Right ventricle myocardium inferior (tissue), 1 donor: Measurements from ENCODE around the gene LTB. TPM values are rescaled to one million over a fixed set of nuclear protein-coding genes. Genes with fewer than 3 reads are reported as not detected.
"Not testable (repeated sequence)": the region's sequence is repeated elsewhere in the genome, so short reads cannot be mapped to it uniquely, and the experiment has no call there.

Experiments used
- ATAC-seq: fragments of 200-7000 bp; cut with Tn5 transposase; one replicate; pipeline ENCODE4 v1.9.1; 2020; ENCODE audit warnings: mild to moderate bottlenecking, moderate library complexity
- DNase-seq: peaks from one replicate; pipeline ENCODE4 v3.0.0; 2021; ENCODE audit errors: missing footprints
- intact Hi-C: fragments of 100-400 bp; cut with DNase I; formaldehyde crosslinking; loops from one replicate; pipeline ENCODE4 v1.11.0; 2022
- total RNA-seq: library from RNA; stranded (reverse); fragmentation: NEBNext Ultra II Directional; extraction: Animal tissue kit (Norgen Biotek cat#: 25700); gene quantifications from one replicate; pipeline ENCODE4 v1.2.1, GENCODE V29; 2021
- donor health status: DM: no; HTN: yes; CAD: no; lungs with severe emphysema.

LTB gene
- total RNA-seq, 1 donor from 2014 or later, result 1.6 TPM

DNA sequence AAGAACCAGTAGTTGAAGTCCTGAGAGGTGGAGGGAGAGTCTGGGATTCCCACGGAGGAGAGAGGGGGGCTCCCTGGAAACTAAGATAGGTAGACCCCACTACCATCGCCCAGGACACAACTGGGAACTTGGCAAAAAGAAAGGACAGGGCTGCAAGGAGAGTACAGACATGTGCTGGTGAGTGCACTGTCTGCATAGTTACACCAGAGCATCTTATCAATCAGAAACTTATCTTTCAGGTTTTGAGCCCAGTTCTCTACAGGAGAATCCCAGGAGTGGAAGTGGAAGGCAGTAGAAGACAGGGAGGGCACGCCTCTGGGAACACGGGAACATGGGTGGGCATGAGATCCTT, 22.6 kb downstream of the LTB start:
- intact Hi-C loops, result no loop called here
- ATAC-seq (no peak), DNase-seq (no peak)

DNA sequence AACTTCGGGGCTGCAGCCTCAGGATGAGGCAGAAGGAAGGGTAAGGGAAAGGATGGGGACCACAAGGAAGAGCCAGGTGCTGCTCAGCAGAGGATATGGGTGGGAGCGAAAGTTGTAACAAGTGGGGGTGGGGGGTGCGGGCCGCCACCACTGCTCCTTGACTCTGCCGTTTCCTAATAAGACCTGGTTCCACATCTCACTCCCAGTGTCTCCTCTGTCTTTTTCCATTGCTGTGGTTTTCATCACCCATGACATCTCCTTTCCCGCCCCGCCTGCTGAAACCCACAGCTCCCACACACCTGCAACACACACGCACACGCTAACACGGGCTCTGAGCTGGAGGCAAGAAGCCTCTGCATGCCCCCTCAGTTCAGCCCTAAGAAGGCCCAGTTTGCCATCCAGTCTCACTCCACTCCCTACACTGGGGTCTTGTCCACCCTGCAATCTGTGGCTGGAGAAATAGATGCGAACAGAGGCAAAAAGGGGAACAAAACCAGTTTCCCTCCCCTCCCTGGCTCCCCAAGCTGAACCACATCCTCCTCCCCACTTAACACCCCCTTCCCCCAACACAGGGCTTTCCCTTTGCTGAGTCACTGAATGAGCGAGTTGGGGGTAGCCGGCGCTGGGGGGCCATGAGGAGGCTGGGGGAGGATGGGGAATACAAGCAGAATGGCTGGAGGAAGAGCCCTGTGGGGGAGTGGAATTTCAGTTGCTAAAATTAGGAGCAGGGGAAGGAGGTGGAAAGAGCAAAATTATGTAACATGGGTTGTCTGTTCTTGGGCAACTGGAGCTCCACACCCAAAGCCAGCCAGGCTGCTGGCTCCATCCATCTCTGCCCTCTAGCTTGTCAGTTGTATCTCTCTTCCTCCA, 23.4 kb downstream of the LTB start:
- DNase-seq (no peak), ATAC-seq (peak; percentile 54)
- intact Hi-C loops, result no loop called here

DNA sequence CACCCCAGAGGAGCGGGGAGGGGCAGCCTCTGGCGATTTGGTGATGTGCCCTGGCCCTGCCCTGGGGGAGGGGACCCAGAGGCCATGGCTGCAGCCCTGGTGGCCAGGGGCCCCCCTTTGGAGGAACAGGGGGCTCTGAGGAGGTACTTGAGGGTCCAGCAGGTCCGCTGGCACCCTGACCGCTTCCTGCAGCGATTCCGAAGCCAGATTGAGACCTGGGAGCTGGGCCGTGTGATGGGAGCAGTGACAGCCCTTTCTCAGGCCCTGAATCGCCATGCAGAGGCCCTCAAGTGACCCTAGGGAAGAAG, 24.0 kb downstream of the LTB start:
- ATAC-seq, result no peak
- intact Hi-C loops, result no loop called here
- DNase-seq, result no peak

DNA sequence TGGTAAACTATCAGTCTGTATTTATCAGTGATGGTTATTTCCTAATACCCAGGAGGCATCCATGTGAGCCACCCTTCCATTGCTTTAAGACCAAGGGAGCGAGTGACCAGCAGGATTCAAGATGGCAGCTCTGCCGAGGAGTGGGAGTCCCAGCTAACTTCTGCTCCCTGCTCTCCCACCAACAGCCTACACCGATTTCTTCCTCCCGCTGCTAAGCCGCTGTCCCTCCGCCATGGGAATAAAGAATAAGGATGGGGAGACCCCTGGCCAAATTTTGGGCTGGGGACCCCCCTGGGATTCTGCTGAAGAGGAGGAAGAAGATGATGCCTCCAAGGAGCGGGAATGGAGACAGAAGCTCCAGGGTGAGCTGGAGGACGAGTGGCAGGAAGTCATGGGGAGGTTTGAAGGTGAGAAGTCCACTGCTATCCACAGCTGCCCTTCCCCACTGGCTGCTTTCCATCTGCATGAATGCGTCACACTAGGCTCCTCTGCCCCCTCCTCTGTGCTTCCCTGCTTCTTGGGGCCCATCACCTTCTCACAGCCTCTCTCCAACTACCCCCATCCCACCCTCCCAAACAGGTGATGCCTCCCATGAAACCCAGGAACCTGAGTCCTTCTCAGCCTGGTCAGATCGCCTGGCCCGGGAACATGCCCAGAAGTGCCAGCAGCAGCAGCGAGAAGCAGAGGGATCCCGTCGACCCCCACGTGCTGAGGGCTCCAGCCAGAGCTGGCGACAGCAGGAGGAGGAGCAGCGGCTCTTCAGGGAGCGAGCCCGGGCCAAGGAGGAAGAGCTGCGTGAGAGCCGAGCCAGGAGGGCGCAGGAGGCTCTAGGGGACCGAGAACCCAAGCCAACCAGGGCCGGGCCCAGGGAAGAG, 24.5 kb downstream of the LTB start:
- ATAC-seq (no peak), DNase-seq (no peak)
- intact Hi-C loops, result no loop called here

DNA sequence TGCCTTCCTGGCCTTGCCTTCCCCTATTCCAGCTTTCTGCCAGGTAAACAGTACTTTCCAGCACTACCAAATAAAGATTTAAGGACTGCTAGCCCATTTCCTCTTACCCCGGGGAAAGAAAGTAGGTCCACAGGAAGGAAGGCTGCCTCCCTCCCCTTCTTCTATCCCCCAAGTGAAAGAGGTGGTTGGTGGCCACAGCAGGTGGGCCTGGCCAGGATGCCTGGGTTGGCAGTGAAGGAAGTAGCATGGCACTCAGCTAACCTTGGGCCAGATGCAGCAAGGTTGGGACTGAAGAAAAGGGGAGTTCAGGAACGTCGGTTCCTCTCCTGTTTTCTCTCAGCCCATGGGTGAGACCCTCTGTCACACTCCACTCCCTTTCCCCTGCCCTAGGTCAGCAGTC, 25.9 kb downstream of the LTB start:
- ATAC-seq, result no peak
- intact Hi-C loops, result no loop called here
- DNase-seq, result no peak

DNA sequence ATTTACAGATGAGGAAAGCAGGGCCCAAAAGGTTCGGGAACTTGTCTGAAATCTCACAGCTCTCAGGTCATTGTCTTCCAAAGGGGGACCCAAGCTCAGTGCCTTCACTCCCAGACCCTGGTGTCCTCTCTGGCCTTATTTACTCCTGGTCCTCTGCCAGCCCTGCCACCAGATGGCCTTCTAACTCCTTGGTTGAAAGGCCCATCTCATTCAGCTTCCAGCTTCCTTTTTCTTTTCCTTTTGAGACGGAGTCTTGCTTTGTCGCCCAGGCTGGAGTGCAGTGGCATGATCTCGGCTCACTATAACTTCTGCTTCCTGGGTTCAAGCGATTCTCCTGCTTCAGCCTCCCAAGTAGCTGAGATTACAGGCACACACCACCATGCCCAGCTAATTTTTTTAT, 30.9 kb downstream of the LTB start:
- ATAC-seq, intact Hi-C loops: not testable (repeated sequence)
- DNase-seq, result peak; percentile 81

DNA sequence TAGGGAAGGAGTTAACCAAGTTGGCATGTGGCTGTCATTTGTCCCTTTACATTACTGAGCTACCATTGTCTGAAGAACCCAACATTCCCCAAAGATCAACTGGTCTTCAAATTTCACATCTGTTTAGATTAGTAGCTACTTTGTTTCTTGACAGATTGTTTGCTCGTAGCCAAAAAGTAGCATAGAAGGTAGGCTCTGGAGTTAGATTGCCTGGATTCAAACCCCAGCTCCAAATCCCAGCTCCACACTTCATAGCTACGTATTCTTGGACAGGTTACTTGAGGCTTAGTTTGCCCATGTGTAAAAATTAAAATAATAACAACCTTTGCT, 33.7 kb downstream of the LTB start:
- intact Hi-C loops, result loop anchor here (10.0 kb wide), 3 partner anchors 186 to 406 kb away; partner anchors contain the start of genes CLIC1, NELFE and SKIC2
- DNase-seq (no peak), ATAC-seq (no peak)

DNA sequence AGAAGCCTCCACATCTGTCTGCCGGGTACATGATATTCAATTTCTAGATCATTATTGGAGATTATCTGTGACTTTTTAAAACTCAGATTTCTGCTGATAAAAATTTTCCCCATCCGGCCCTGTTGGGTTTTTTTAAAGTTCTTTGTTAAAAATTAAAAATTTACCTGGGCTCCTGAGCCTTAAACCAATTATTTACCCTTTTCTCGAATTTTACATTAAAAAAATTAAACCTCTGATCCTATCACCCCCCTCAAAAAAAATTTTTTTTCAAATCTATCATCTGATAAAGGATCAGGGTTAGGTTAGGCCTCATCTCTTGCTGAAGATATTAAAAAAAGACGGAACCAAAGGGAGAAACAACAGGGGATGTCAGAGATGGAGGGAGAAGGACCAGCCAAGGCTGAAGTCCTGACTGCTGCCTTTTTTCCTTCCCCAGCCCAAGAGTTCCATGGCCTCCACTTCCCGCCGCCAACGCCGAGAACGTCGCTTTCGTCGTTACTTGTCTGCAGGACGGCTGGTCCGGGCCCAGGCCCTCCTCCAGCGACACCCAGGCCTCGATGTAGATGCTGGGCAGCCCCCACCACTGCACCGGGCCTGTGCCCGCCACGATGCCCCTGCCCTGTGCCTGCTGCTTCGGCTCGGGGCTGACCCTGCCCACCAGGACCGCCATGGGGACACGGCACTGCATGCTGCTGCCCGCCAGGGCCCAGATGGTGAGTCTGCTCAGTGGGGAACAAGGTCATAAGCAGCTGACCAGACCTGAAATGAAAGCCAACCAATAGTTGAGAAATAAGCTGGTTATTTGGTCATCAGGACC, 34.3 kb downstream of the LTB start:
- intact Hi-C loops, result loop anchor here (2.0 to 10.0 kb wide), 5 partner anchors 33 to 407 kb away; partner anchors contain the start of genes CLIC1, NELFE and SKIC2
- ATAC-seq (no peak), DNase-seq (no peak)

DNA sequence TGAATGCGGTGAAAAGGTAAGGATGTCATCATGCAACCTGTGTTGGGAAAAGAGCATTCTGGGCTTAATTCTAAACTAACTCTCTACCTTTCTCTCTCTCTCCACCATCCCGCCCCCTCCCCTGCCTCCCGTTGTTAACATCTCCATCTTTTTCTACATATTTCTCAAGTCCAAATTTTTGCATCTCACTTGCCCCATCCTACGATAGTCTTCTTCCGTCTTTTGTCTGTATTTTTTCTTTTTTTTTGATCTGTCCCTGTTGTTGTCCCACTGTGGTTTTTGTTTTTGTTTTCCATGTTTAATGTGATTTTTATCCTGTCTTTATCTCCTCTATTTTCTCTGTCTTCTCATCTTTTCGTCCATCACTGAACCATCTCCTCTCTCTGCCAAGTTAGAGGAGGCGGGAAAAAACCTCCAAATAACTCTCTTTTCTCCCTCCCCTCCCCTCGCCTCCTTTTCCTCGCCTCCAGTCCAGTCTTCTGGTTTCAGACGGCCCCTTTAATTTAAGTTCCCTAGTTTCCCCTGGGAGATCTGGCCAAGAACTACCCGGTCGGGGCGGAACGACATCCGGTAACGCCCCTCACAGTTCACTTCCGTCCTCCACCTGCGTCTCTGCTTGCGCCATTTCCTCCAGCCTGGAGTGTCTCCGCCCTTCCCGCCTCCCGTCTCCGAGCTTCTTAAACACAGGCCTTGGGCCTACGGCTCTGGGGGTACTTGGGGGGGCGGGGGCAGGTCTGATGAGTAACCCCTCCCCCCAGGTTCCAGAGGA, 35.1 kb downstream of the LTB start, which contains the start of gene NFKBIL1:
NFKBIL1 (plus strand) TSS at position 651 of the 769 bp plus-strand sequence; CDS start at position 738, 87 bp downstream.
- peak; percentile 97 for ATAC-seq
- DNase-seq, result peak; percentile 95
- intact Hi-C loops, result loop anchor here (1.0 to 10.0 kb wide), 6 partner anchors 34 to 408 kb away; partner anchors contain the start of genes CLIC1, NELFE and SKIC2

GRCh38 chr6:31546339-31546957, 35.8 kb downstream of the LTB start, which contains the start of gene ATP6V1G2:
ATP6V1G2 (minus strand) TSS chr6:31546608; CDS start chr6:31546559, 49 bp downstream.
- DNase-seq (peak; percentile 91), ATAC-seq (peak; percentile 81)
- intact Hi-C loops, result loop anchor here (1.0 to 10.0 kb wide), 6 partner anchors 34 to 408 kb away; partner anchors contain the start of genes CLIC1, NELFE and SKIC2

- ATAC-seq (no peak), DNase-seq (no peak)
- intact Hi-C loops, result loop anchor here (10.0 kb wide), 3 partner anchors 190 to 410 kb away; partner anchors contain the start of genes CLIC1, NELFE and SKIC2
Measured at GRCh38 chr6:31545291-31545690, 36.9 kb downstream of the LTB start.

- no peak for DNase-seq
- ATAC-seq, result no peak
- intact Hi-C loops, result loop anchor here (10.0 kb wide), 3 partner anchors 190 to 410 kb away; partner anchors contain the start of genes CLIC1, NELFE and SKIC2
Measured at GRCh38 chr6:31544676-31545075, 37.5 kb downstream of the LTB start.

DNA sequence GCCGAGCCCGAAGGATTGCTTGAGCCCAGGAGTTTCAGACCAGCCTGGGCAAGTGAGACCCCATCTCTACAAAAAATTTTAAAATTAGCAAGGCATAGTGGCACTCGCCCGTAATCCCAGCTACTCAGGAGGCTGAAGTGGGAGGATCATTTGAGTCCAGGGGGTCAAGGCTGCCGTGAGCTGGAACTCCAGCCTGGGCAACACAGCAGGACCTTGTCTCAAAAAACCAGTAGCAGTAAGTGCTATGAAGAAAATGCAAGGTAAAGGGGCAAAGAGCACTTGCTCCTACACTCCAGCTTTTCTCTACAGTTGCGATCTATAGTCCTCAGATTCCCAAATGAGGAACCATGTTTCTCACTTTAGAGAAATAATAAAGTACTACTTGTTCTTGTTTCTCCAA, 38.6 kb downstream of the LTB start:
- no peak for DNase-seq
- intact Hi-C loops, result loop anchor here (2.0 to 10.0 kb wide), 4 partner anchors 77 to 411 kb away; partner anchors contain the start of genes CLIC1, NELFE, PRRC2A and SKIC2
- no peak for ATAC-seq

- DNase-seq, result peak; percentile 98
- intact Hi-C loops, result loop anchor here (2.0 to 10.0 kb wide), 4 partner anchors 79 to 413 kb away; partner anchors contain the start of genes CLIC1, NELFE, PRRC2A and SKIC2
- ATAC-seq, result peak; percentile 94
Measured at GRCh38 chr6:31541658-31542521, 40.3 kb downstream of the LTB start, which contains the start of gene DDX39B. DDX39B (minus strand) TSS chr6:31542003; CDS start chr6:31540532, 1,471 bp downstream.

DNA sequence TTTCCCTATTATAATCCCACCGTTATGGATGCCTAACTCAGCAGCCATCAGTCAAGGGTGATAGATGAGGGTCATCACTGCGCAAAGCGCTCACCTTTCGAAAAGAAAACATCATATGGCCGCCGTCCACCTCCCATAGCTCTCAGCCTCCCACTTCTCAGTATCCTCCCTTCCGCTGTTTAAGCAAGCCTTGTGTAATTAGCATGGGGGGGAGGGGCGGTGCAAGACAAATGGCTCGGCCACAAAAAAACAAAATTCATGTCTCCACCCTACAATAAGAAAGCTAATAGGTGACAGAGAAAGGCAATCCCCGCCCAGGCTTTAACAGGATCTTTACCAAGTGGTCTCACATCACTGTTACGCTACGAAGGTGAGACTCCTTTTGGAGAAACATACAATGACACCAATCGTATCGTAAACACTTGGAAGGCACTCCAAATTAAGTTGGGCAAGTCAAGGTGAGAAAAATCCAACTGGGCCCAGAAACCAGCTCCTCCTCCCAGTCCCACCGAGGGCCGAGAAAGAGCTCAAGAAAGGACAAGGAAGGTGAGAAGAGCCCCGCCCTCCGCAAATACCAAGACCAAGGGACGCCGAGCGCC, 41.1 kb downstream of the LTB start:
- intact Hi-C loops, result loop anchor here (10.0 kb wide), 3 partner anchors 194 to 414 kb away; partner anchors contain the start of genes CLIC1, NELFE and SKIC2
- DNase-seq (peak; percentile 80), ATAC-seq (peak; percentile 9)
